ENCODE data around the gene TMEM271.
A peak's percentile ranks its signal among the peaks of the same experiment; 100 is the strongest.

TMEM271 gene, protein sequence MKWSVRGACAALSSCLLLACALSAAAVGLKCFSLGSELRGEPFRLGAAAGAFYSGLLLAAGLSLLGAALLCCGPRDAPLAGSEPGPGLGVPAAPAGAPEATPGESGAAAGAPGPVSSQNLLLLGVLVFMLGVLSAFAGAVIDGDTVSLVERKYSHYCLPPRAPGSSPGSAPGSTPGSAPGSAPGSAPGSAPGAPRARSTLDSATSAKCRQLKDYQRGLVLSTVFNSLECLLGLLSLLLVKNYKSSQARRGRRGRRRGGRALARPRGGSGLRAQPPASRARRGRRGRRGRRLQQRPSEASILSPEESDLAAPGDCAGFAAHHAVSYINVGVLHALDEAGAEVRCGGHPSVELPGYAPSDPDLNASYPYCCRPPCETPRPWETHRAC

DNA sequence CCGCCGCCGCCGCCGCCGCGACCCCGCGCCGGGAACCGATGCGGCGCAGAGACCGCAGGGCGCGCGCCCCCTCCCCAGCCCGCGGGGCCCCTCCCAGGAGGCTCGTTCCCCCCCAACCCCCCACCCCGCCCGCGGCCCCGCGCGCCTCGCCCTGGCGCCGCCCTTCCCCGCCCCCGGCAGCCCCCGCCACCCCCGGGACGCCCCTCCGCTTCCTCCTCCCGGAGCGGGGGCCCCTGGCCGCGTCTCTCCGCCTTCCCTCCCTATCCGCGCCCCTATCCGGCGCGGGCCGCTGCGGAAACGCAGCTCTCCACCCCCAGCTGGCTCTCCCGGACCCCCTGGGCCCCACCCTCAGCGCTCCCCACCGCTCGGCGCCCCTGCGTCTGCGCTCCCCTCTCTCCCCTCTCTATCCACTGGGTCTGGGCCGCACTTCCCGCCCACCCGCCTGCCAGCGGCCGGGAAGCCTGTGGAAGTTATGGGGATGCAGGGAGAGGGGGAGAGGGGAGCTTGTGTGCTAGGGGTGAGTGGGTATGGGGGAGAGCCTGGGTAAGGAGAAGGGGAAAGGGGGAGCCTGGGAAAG lies at the start of gene TMEM271:
Gene TMEM271, minus strand, starts transcription at position 51 of the 577 bp plus-strand sequence. CDS start 233 bp downstream, outside the sequence.
- DNase-seq (ENCODE audit: low spot score): peak; percentile 62

DNA sequence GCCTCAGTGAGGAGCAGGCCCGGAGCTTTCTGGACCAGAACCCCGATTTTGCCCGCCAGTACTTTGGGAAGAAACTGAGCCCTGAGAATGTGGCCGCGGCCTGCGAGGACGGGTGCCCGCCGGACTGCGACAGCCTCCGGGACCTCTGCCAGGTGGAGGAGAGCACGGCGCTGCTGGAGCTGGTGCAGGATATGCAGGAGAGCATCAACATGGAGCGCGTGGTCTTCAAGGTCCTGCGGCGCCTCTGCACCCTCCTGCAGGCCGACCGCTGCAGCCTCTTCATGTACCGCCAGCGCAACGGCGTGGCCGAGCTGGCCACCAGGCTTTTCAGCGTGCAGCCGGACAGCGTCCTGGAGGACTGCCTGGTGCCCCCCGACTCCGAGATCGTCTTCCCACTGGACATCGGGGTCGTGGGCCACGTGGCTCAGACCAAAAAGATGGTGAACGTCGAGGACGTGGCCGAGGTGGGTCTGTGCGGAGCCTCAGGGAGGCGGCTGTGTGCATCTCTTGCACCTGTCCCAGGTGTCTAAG lies 49.6 kb upstream of the TMEM271 start:
- no peak for DNase-seq (ENCODE audit: low spot score)

DNA sequence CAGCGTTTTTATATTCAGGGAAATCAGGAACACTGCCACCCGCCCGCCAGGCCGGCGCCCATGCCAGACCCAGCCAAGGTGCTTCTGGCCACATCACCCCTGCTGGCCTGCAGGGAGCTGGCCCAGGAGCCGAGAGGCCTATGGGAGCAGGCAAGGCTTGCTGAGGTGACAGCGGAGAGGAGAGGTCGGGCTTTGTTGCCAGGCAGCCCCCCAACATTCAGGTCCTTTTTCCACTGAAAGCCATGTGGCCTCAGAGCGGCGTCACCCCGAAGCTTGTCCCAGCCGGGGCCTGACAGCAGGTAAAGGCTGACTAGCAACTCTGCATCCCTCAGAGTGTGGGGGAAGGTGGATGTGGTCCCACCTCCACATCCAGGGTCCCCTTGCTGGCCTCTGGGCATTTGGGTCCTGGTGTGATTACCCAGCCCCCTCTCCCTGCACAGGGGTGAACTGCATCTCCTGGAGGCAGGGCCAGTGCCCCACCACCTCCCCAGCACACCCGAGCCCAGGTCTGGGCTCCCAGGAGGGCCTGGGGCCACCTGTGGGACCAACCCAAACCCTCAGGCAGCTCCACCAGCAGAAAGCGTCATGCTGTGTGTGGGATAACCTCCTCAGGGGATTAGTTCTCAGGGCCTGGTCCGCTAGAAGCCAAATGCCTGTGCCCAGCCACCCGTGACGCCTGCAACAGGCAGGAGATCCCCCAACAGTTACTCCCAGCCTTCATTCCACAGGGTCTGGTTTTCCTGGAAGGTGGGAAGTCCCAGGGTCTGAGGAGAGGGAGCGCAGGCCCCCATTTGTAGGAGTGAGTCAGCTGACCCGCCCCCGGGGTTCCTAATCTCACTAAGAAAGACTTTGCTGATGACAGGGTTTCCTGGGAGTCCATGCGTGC lies 48.9 kb upstream of the TMEM271 start, which contains the start of gene PDE6B:
Gene PDE6B, plus strand, starts transcription at position 869 of the 886 bp plus-strand sequence. CDS start 54 bp downstream, outside the sequence.
- peak; percentile 39 for DNase-seq (ENCODE audit: low spot score)

DNA sequence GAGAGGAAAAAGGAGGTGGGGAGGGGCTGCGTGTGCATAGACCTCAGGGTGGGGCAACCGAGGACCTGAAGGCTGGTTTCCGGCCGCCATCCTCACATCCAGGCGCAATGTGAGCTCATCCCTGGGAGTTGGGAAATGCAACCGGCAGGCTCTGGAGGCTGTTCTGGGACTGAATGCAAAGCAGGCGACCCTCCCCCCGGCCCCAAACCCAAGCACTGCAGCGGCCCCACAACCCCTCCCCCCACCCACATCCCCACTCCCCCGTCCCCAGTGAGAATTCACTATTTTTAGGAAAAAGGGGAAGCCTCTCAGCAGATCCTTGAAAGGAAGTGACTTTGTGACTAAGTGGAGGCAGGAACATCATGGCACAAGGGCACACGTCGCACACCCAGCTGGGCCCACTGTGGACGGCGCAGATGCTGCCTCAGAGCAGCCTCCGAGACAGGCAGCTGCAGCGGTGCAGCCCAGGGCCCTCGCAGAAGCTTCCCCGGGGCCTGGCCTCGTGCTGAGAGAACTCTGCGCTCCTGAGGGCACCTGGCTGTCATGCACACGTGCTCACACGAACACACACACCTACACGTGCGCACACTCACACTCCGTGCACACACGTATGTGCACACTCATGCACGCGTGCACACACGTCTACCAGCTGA lies 47.9 kb upstream of the TMEM271 start:
- DNase-seq (ENCODE audit: low spot score): peak; percentile 25

DNA sequence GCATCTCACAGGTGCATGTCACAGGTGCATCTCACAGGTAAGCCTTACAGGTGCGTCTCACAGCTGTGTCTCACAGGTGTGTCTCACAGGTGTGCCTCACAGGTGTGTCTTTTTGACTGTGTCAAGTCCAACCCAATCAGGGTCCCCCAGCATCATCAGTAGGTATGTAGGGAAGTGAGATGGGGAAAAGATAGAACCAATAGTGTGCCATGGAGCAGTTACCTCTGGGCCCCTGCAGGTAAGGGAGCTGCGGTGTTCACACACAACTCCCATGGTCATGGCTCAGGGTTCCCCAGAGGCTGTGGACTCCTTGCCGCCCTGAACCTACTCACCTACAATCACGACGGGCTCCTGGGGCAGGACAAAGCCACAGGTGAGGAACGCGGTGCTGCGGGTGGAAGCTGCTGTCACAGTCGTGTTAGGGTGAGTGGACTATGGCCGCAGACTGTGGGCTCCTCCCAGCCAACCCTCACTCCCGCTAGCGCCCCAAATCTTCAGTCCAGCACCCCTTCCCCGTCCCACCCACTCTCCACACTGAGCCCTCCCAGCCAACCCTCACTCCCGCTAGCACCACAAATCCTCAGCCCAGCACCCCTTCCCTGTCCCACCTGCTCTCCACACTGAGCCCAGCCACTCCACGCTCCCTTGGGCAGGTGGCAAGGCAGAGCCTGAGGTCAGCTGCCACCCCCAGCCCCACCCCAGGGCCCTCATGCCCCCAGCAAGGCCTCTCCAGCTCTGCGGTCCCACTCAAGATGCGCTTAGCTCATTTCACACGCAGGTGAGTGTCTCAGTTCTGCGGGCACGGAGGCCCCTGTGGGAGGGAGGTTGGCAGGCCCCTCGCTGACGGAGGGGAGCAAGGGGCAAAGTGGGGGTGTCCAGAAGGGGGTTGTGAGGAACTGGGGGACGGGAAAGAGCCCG lies 47.2 kb upstream of the TMEM271 start:
- DNase-seq (ENCODE audit: low spot score): no peak

DNA sequence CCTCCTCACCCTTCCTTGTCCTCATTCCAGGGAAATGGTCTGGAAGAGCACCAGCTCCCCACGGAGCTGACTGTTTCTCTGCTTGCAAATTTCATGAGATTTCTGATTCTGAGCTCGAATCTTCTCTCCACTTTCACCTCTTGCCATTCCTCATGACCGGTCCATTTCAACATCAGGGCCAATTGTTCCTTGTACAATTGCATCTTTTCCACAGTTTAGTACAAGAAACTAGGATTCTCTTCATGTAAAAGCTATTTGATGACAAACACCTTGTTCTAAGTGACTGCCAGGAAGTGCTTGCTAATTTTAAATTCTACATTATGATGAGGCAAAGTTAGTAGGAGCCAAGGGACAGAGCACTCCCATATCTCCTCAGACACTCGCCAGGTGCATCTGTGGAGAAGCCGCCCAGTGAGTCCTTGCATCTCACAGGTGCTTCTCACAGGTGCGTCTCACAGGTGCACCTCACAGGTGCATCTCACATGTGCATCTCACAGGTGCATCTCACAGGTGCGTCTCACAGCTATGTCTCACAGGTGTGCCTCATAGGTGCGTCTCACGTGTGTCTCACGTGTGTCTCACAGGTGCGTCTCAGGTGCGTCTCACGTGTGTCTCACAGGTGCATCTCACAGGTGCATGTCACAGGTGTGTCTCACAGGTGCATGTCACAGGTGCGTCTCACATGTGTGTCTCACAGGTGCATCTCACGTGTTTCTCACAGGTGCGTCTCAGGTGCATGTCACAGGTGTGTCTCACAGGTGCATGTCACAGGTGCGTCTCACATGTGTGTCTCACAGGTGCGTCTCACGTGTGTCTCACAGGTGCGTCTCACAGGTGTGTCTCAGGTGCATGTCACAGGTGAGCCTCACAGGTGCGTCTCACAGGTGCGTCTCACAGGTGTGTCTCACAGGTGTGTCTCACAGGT lies 46.2 kb upstream of the TMEM271 start:
- DNase-seq (ENCODE audit: low spot score): no peak

DNA sequence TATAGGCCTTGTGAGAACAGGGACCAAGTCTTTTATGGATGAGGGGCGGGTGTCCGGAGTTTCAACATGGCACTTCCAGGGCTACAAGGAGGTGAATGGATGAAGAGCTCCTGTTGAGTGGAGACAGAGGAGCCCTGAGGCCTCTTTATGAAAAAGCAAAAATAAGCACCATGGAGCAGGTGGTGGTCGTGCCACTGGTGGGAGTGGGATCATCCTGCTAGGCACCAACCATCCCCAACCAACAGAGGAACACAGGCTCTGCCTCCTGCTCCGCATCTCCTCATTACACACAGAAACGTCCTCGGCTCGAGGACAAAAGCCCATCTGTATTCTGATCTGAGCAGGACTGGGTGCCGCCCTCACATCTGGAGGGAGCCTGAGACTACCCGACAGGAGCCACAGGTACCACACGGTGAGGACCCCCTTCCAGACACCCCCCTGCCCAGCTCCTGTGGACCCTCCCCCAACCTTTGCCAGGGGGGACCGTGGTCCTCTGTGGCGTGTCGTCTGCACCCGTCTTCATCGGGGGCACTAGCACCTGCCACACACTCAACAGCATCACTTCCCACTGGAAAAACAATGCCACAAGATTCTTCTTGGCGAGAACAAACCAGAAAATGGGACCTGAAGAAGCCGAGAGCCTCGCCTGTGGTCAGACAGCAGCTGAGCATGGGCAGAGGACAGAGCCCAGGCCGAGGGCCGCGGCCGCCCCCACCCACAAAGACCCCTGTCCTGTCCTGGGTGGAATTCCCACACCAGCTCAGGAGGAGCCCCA lies 45.4 kb upstream of the TMEM271 start:
- no peak for DNase-seq (ENCODE audit: low spot score)

DNA sequence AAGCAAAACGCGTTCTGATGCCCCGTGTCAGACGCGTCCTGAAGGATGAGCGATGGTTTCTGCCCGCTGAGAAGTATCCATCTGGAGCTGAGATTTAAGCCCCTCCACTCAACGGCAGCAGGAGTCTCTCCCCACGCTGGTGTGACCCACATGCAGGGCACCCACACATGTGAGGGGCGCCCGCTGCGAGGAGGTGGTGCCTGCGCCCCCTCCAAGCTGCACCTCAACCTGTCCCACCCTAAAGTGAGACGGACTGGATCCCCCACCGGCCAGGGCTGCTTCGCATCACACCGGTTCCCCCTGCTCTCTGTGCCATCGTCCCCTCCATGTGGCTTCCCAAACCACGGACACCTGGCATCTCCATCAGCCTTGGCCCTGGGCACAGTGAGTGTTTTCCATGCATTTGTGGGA lies 44.8 kb upstream of the TMEM271 start:
- no peak for DNase-seq (ENCODE audit: low spot score)

DNA sequence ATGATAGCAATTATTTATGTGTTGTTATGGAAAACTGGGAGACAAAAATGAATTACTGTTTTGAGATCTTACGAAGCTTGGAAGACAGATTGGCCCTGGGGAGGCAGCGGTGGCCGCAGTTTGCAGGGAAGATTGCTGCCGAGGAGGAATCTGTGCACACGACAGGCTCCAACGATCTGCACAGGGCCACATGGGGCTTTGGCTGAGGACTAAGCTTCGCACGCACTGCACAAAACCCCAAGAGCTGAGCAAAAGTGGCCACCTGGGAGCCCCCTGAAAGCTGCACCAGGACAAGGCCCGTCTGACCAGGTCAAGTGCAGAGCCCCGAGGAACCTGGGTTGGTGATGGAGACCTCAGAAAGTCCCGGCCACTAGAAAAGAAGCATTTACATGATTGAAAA lies 44.1 kb upstream of the TMEM271 start:
- no peak for DNase-seq (ENCODE audit: low spot score)

DNA sequence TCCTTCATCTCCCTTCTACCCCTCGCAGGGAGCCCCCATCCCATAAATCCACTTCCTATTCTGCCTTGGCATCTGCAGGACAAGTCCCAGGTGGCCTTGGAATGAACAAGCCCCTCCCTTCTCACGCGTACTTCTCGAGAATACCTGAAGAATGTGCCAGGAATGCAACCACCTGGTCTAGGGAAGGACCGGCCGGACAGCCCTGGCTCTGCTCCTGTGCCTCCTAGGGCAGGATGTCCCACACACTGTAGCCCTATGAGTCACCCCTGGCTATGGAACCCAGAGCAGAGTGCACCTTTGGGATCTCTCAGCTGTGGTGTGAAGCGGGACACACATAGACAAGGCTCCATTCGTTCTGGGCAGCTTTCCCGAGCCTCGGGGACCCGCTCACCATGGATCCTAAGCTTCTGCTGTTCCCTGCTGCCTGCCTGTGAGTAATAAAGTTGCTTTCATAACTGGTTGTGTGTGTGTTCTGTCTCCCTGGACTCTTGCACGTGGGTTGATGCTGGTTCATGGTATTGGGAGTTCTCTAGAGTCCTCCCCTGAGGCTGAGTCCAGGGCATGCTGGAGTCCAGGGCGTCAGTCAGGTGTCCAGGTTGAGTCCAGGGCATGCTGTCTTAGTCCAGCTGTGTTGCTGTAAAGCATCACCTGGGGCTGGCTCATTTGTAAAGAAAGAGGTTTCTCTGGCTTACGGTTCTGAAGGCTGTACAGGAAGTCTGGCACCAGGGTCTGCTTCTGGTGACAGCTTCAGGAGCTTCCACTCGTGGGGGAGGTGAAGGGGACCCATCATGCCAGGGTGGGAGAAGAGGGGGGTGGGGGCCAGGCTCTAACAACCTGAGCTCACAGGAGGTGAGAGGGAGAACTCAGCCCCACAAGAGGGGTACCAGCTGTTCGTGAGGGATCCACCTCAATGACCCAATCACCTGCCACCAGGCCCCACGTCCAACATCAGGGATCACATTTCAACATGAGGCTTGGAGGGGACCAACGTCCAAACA lies 41.8 kb upstream of the TMEM271 start:
- no peak for DNase-seq (ENCODE audit: low spot score)

DNA sequence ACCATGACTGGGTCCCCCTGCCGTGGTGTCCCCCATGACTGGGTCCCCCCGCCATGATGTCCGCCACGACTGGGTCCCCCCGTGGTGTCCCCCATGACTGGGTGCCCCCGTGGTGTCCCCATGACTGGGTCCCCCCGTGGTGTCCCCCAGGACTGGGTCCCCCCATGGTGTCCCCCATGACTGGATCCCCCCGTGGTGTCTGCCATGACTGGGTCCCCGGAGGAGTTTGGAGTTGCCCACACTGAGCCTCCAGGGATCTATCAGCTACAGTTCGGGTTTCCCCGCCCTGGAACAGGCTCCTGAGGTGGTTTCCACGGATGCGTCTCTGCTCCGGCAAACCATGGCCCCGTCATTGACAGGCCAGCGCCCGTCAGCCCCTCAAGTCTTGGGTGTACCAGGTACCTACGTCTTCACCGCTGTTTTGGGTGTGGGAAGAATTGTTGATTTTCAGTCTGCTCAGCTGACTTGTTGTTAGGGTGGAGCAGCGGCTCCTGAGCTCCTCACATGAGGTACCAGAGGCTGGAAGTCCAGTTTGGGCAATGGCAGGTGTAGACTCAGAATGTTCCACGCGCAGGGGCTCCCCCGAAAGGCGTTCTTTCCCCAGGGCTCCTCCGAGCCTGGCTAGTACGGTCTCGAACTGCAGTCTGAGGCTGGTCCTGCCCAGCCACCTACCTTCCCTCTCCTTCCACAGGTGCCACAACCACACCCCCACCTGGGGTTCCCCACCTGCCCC lies 41.0 kb upstream of the TMEM271 start:
- DNase-seq (ENCODE audit: low spot score): no peak

DNA sequence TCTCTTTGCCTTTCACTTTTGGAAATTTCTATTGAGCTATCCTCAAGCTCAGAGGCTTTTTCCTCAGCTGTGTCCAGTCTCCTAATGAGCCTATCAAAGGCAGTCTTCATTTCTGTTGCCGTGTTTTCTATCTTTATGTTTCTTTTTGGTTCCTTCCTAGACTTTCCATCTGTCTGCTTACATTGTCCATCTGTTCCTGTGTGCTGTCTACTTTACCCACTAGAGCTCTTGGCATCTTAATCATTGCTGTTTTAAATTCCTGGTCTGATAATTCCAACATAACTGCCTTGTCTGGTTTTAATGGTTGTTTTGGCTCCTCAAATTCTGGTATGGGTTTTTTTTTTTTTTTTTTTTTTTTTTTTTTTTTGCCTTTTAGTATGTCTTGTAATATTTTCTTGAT lies 40.0 kb upstream of the TMEM271 start:
- no peak for DNase-seq (ENCODE audit: low spot score)

DNA sequence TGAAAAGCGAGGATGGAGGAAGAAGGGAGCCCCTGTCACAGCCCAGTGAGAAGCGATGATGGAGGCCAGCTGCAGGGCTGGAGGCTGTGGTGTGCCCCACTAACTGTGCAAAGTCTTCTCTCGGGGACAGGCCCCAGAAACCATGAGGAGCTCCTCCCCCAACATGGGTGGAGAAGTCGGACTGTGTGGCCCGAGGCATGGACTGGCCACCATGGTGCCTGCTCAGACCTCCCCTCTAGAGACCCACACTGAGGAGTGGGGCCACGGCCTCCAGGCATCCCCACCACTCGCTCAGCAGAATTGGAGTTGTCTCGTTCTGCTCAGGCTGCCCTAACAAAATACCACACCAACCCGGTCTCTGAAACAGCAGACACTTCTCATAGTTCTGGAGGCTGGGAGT lies 37.0 kb upstream of the TMEM271 start:
- no peak for DNase-seq (ENCODE audit: low spot score)

DNA sequence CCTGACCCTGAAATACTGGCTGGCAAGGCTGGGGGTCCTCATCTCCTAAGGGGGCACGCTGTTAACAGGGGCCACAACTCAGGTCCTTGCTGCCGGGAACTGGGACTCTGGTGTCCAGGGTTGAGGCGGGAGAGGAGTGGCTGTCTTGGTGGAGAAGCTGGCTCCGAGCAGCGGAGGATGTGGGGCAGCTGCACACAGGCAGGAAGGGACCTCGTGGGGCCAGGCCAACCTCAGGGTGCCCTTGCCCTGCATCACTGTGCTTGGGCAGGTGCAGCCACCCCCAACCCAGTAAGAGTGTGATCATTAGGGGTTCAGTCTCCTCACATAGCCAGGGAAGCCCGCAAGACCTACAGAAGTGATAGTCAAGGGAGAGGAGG lies 36.6 kb upstream of the TMEM271 start:
- no peak for DNase-seq (ENCODE audit: low spot score)

DNA sequence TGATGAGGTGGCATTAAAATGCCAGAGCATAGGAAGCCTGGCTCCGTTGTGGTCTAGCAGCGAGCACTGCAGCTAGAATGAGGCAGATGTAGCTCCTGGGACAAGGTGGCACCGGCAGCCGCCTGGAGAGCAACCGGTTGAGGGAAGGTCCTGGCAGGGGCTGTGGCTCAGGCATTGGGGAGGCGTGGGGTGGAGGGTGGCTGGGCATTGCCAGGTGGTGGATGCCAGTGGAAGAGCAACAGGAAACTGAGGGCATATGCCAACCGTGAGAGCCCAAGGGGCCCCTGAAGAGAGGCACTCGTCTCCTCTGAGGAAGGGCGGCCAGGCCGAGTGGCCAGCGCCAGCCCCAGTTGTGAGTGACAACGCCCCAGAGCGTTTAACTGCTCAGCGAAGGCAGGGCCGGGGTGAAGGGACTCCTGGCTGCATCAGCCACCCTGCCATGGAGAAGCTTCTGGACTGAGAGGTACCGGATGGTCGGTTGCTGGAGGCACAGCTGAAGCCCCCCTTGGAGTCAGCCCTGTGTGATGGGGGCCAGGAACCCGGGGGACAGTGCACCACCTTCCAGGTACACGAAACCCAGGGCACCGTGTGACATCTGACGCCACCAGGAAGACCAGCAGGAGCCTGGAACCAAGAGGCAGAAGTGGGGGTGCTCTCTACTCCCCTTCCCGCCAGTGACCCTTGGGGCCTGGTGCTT lies 36.1 kb upstream of the TMEM271 start:
- DNase-seq (ENCODE audit: low spot score): no peak

All from D341Med (cell line).